ENCODE measurements around the gene GRB7.

The GRB7 gene

GRCh38 chr17:39737760-39738567 lies at the start of gene GRB7:
TSS of gene GRB7 (plus strand) at chr17:39737938. CDS start at chr17:39742302, 4,364 bp downstream.
- TF ChIP-seq CTCF (IDR thresholded peaks at IDR 0.05; ENCODE audit: low read depth, low read length) (no peak), POLR2A (IDR thresholded peaks at IDR 0.05; ENCODE audit: extremely low read depth, insufficient read length) (no peak), MAX (IDR thresholded peaks at IDR 0.05; ENCODE audit: low read depth, low read length) (no peak), MYC (IDR thresholded peaks at IDR 0.05; ENCODE audit: low read depth, low read length) (no peak)
- H3K4me3 ChIP-seq (ENCODE audit: low read depth, low read length) = no peak within 1 kb of the TSS
- no peak for DNase-seq (ENCODE audit: low read depth)

- DNase-seq (ENCODE audit: low read depth) = no peak
- TF ChIP-seq POLR2A (IDR thresholded peaks at IDR 0.05; ENCODE audit: extremely low read depth, insufficient read length) (no peak), MAX (IDR thresholded peaks at IDR 0.05; ENCODE audit: low read depth, low read length) (no peak), MYC (IDR thresholded peaks at IDR 0.05; ENCODE audit: low read depth, low read length) (no peak), CTCF (IDR thresholded peaks at IDR 0.05; ENCODE audit: low read depth, low read length) (no peak)
- peak overlapping the region; percentile 82 for H3K4me3 ChIP-seq (ENCODE audit: low read depth, low read length)
Measured at GRCh38 chr17:39688475-39688835, 49.3 kb upstream of the GRB7 start.

- peak overlapping the region; percentile 82 for H3K4me3 ChIP-seq (ENCODE audit: low read depth, low read length)
- no peak for DNase-seq (ENCODE audit: low read depth)
- TF ChIP-seq MYC (IDR thresholded peaks at IDR 0.05; ENCODE audit: low read depth, low read length) (no peak), CTCF (IDR thresholded peaks at IDR 0.05; ENCODE audit: low read depth, low read length) (no peak), MAX (IDR thresholded peaks at IDR 0.05; ENCODE audit: low read depth, low read length) (no peak), POLR2A (IDR thresholded peaks at IDR 0.05; ENCODE audit: extremely low read depth, insufficient read length) (no peak)
Measured at GRCh38 chr17:39688945-39689344, 48.8 kb upstream of the GRB7 start.

- TF ChIP-seq CTCF (IDR thresholded peaks at IDR 0.05; ENCODE audit: low read depth, low read length) (no peak), POLR2A (IDR thresholded peaks at IDR 0.05; ENCODE audit: extremely low read depth, insufficient read length) (no peak), MAX (IDR thresholded peaks at IDR 0.05; ENCODE audit: low read depth, low read length) (no peak), MYC (IDR thresholded peaks at IDR 0.05; ENCODE audit: low read depth, low read length) (no peak)
- H3K4me3 ChIP-seq (ENCODE audit: low read depth, low read length) = no peak overlapping the region
Measured at GRCh38 chr17:39694593-39694992, 43.1 kb upstream of the GRB7 start.

GRCh38 chr17:39695089-39695474 lies 42.7 kb upstream of the GRB7 start:
- TF ChIP-seq POLR2A (IDR thresholded peaks at IDR 0.05; ENCODE audit: extremely low read depth, insufficient read length) = no peak
- no peak for TF ChIP-seq CTCF (IDR thresholded peaks at IDR 0.05; ENCODE audit: low read depth, low read length)
- no peak for TF ChIP-seq MYC (IDR thresholded peaks at IDR 0.05; ENCODE audit: low read depth, low read length)
- TF ChIP-seq MAX (IDR thresholded peaks at IDR 0.05; ENCODE audit: low read depth, low read length) = no peak
- no peak for DNase-seq (ENCODE audit: low read depth)
- H3K4me3 ChIP-seq (ENCODE audit: low read depth, low read length) = no peak overlapping the region

More at GRCh38 chr17:39694593-39694992, 43.1 kb upstream of the GRB7 start:
- no peak for DNase-seq (ENCODE audit: low read depth)
